NCI-H82 treated with DMSO at 0.1 percent for 48 hours (cell line): Measurements from ENCODE around the gene ZSCAN16.
"Not testable (repeated sequence)": the region's sequence is repeated elsewhere in the genome, so short reads cannot be mapped to it uniquely, and the experiment has no call there.

Experiments
- DNase-seq: peaks from one replicate; lab custom pipeline; 2025; ENCODE audit not compliant: unreplicated experiment; lab: John Stamatoyannopoulos, UW

The ZSCAN16 gene

DNA sequence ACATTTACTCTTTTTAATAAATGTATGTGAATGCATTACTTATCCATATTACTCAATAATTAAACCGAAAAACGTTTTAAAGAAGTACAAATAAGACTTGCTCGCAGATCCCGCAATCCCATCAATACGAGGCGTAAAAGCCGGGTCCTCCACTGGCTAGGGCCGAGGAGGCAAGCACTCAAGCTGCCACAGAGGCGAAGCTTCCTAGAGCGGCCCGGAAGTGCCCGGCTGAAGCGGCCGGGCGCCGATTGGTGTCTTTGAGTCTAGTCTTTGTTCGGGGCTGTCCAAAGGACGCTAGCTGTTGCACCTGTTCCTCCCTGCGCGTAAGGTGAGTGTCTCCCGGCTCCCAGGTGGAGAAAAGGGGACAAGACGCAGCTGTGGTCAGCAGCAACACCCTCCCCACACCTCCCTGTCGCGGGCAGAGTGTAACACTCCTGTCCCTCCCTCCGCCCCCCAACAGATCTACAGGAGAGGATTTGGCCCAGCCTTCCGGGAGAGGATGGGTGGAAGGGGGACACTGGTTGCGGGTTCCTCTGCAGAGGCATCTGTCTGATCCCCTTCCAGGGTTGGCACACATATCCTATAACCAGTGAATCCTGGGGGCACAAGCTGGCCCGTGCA is at the start of gene ZSCAN16:
Gene ZSCAN16, plus strand, starts transcription at position 260 of the 621 bp plus-strand sequence. CDS start 835 bp downstream, outside the sequence.
- peak; percentile 76 for DNase-seq

GRCh38 chr6:28078050-28078449 is 46.4 kb upstream of the ZSCAN16 start:
- DNase-seq: no peak

DNA sequence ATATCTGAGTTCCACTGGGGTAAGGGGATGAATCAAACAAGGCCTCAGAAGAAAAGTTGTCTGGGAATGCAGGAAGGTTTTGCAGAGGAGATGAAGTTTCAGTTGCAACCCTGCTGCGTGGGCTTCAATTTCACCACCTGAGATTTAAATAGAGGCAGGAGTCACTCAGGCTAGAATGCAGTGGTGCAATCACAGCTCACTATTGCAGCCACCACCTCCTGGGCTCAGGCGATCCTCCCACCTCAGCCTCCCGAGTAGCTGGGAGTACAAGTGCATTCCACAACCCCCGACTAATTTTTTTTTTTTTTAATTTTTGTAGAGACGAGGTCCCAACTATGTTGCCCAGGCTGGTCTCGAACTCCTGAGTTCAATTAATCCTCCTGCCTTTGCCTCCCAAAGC is 45.6 kb upstream of the ZSCAN16 start:
- no peak for DNase-seq

DNA sequence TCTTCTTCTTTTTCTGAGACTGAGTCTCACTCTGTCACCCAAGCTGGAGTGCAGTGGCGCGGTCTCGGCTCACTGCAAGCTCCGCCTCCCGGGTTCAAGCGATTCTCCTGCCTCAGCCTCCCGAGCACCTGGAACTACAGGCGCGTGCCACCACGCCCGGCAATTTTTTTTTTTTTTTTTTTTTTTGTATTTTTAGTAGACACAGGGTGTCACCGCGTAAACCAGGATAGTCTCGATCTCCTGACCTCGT is 44.1 kb upstream of the ZSCAN16 start, which contains the start of gene ZNF165:
Gene ZNF165, plus strand, starts transcription at position 188 of the 250 bp plus-strand sequence. CDS start 4,913 bp downstream, outside the sequence.
- not testable (repeated sequence) for DNase-seq

DNA sequence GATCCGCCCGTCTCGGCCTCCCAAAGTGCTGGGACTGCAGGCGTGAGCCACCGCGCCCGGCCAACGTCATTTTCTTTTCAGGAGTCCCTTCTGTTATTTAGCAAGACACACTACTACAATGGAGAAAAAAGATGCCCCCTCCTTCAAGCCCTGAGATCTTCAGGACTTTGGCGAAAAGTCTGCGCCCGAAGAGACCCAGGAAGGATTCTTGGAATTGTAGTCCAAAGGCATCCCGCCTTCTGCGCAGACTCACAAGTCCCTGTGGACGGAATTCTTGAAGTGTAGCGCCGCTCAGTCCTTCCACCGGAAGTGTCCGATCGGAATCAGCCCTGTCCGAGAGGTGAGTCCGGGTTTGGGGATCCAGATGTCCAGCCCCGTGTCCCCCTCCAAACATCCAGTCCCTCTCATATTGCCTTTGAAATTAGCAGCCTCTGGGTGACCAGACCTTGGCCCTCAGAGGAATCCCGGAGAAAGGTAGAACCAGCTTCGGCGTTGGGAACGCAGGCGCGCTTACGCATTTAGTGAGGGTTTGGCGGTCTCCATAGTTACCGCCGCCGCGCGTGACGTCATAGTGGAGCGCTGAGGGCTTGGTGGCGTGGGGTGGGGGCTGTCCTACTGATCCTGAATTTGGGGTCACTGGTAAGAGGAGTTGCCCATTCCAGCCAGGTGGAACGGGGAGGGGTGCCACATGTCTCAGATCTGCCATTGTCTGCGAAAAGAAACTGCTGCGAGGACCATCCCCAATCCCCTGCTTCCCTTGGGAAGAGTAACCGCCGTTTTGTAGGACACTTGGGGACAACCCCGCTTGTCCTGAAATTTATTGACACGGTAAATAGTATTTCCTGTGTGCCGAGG is 43.6 kb upstream of the ZSCAN16 start:
- DNase-seq: peak; percentile 78

GRCh38 chr6:28081486-28081751 is 43.0 kb upstream of the ZSCAN16 start:
- DNase-seq: peak; percentile 6

GRCh38 chr6:28082939-28083338 is 41.5 kb upstream of the ZSCAN16 start:
- no peak for DNase-seq

DNA sequence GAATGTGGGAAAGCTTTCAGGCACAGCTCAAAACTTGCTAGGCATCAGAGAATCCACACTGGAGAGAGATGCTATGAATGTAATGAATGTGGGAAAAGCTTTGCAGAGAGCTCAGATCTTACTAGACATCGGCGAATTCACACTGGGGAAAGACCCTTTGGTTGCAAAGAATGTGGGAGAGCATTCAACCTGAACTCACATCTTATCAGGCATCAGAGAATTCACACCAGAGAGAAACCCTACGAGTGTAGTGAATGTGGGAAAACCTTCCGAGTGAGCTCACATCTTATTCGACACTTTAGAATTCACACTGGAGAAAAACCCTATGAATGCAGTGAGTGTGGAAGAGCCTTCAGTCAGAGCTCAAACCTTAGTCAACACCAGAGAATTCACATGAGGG is 35.4 kb upstream of the ZSCAN16 start:
- DNase-seq: no peak

DNA sequence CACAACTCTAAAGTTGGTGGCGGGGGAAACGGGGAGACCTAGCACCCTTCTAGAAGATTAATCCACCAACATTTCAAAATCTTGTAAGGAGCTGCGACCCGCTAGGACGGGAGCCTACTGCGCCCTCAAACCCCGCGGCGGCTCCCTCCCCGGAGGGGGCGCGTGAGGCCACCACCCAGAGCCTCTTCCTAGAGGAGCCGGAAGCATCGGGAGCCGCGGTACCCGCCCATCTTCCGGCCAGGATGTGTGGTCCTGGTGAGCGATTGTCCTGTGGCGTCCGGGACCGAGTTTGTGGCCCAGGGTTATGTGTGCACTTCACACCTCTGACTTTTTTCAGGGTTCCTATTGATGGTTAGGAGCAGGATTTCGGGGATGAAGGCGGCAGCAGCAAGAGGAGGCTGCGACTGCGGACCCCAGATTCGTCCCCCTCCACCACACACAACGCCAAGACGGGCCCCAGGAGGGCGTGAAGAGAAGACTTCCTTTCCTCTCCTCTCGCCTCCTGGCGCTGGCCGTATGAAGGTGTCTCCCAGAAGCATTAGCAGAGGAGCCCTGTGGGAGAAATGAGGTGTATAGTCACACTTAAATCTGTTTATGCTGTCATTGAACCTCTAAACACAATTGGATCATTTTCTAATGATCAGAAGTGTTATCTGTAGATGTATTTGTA is 33.4 kb upstream of the ZSCAN16 start:
- DNase-seq: no peak

- DNase-seq: not testable (repeated sequence)
Measured at GRCh38 chr6:28102222-28102621, 22.2 kb upstream of the ZSCAN16 start.

DNA sequence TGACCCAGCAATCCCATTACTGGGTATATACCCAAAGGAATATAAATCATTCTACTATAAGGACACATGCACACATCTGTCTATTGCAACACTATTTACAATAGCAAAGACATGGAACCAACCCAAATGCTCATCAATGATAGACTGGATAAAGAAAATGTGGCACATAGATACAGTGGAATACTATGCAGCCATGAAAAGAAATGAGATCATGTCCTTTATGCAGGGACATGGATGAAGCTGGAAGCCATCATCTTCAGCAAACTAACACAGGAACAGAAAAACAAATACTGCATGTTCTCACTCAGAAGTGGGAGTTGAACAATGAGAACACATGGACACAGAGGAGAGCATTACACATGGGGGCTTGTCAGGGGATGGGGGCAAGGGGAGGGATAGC is 21.7 kb upstream of the ZSCAN16 start:
- not testable (repeated sequence) for DNase-seq

- DNase-seq: peak; percentile 40
Measured at GRCh38 chr6:28104392-28105244, 19.8 kb upstream of the ZSCAN16 start.

DNA sequence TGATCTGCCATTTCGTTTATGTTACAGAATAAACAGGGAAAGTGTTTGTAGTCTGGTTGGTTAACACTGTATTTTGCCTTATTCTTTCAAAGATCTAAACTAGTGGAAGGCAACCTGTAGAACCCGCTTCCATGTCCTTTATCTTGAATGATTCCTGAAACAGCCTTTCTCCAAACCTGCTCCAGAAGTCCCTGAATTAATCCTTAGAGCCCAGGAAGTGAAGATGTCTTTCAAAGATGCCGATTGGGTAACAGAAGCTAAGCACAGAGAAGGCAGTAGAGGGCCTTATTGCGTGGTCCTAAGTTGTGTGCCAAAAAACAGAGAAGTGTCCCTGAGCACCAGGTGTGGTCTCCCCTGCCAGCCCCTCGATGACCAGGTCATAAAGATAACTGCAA is 19.2 kb upstream of the ZSCAN16 start:
- DNase-seq: no peak

DNA sequence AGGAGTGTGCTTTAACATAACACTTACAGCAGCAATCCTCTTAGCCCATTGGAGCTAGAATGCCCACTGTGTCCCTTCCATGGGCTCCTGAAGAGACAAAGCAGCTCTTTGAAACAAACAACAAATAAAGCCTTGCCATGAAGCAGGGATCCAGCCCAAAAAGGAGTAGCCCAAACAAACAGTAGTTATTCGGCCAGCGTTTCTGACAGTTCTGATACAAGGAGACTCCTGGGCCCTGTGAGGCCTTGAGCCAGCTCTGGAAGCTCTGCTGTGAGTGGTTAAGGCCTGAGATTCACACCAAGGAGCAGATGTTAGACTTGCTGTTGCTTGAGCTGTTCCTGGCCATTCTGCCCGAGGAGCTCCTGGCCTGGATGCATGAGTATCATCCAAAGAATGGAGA is 16.9 kb upstream of the ZSCAN16 start:
- no peak for DNase-seq

DNA sequence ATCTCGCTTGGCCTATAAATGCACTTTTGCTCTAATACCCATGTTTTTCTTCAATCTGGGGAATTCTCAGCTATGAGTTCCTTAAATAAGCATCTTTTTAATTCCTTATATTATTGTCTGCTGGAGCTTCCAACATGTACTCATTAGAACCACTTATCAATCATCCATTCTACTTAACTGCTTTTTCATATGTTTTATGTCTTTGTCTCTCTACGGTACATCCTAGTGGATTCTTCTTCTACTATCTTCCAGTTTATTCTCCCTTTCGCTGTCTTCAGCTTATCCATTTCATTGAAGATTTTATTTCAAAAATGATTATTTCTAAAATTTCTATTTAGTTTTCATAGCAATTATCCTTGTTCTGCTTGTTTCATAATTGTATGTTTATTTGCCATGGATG is 12.4 kb upstream of the ZSCAN16 start:
- DNase-seq: no peak

- no peak for DNase-seq
Measured at GRCh38 chr6:28115799-28116198, 8.6 kb upstream of the ZSCAN16 start.

- DNase-seq: no peak
Measured at GRCh38 chr6:28117386-28118050, 6.9 kb upstream of the ZSCAN16 start.

- DNase-seq: no peak
Measured at GRCh38 chr6:28118217-28118616, 6.2 kb upstream of the ZSCAN16 start.

DNA sequence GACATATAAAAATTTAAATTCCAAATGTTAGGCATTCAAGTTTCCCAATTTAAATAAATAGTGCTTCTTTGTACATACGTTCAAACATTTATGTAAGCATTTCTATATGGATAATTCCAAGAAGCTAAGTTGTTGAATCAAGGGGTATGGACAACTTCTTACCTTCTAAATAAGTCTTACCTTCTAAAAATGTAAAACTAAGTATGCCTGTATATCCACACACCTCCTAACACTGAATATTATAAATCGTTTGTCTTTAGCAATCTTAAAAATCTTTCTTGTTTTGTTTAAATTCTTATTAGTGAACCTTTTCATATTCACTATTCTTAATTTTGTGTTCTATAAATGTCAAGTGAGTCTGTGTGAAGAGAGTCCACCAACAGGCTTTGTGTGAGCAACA is 2.5 kb upstream of the ZSCAN16 start:
- no peak for DNase-seq

DNA sequence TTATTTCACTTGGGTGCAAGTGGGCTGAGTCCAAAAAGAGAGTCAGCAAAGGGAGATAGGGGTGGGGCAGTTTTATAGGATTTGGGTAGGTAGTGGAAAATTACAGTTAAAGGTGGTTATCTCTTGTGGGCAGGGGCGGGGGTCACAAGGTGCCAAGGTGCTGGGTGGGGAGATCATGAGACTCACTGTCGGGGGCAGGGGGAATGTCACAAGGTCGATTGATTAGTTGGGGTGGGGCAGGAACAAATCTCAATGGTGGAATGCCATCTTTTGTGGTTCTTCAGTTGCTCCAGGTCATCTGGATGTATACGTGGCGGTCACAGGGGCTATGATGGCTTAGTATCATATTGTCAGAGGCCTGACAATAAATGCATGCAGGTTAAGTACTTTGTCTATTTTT is 2.1 kb upstream of the ZSCAN16 start:
- not testable (repeated sequence) for DNase-seq

DNA sequence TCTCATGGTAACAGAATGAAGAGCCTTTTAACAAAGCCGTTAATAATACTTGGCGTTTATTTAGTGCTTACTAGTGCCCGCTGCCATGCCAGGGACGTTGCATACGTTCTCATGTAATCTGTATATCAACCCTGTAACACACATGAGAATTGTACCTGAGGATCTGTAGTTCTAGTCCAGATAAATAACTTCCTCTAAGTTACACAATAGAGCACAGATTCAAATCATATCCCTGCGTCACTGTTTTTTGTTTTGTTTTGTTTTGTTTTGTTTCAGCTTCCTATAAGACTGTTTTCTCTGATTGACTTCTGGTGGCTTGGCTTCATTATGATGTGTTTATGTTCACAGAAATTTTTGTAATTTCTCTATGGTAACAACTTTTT is 553 bp downstream of the ZSCAN16 start:
- DNase-seq: no peak
